NB4 (cell line): ENCODE data around the gene UGT1A6.
"Not testable (repeated sequence)": the region's sequence is repeated elsewhere in the genome, so short reads cannot be mapped to it uniquely, and the experiment has no call there.

Experiments used
- DNase-seq: peaks from one replicate; pipeline ENCODE4 v3.0.0; 2010; ENCODE audit warnings: low read depth
- H3K4me3 ChIP-seq: one replicate; pipeline ENCODE4 v1.5.1; 2011; ENCODE audit warnings: mild to moderate bottlenecking, low read depth, low read length, moderate library complexity
- CTCF ChIP-seq: IDR thresholded peaks from one replicate; pipeline ENCODE4 v1.5.1; 2012; ENCODE audit warnings: low read depth, low read length
- MAX ChIP-seq: IDR thresholded peaks from 2 replicates; pipeline ENCODE4 v1.6.1; 2011; ENCODE audit warnings: low read depth, low read length
- MYC ChIP-seq: IDR thresholded peaks from 2 replicates; pipeline ENCODE4 v1.6.1; 2011; ENCODE audit warnings: low read depth, low read length
- POLR2A ChIP-seq: IDR thresholded peaks from 2 replicates; pipeline ENCODE4 v1.6.1; 2011; ENCODE audit warnings: mild to moderate bottlenecking; ENCODE audit not compliant: insufficient read length; ENCODE audit errors: extremely low read depth

Gene UGT1A6

GRCh38 chr2:233692648-233693047 is at the start of gene UGT1A6:
UGT1A6 (plus strand) TSS chr2:233692890; CDS start chr2:233693005, 115 bp downstream.
- TF ChIP-seq MAX = no peak
- no peak for TF ChIP-seq POLR2A
- TF ChIP-seq CTCF = no peak
- no peak for TF ChIP-seq MYC
- no peak for DNase-seq

GRCh38 chr2:233643128-233643527 is 49.6 kb upstream of the UGT1A6 start:
- TF ChIP-seq POLR2A = no peak
- no peak for TF ChIP-seq MYC
- TF ChIP-seq CTCF = peak; percentile 34
- DNase-seq = peak; percentile 35
- no peak overlapping the region for H3K4me3 ChIP-seq

More at GRCh38 chr2:233692648-233693047, at the start of gene UGT1A6:
- no peak within 1 kb of the TSS for H3K4me3 ChIP-seq

GRCh38 chr2:233646033-233646432 is 46.7 kb upstream of the UGT1A6 start:
- H3K4me3 ChIP-seq, DNase-seq: not testable (repeated sequence)

- DNase-seq = no peak
- no peak for TF ChIP-seq CTCF
- TF ChIP-seq MAX = no peak
- no peak for TF ChIP-seq POLR2A
- TF ChIP-seq MYC = no peak
These were observed 41.7 kb upstream of the UGT1A6 start for GRCh38 chr2:233650981-233651380.

GRCh38 chr2:233651430-233651829 is 41.3 kb upstream of the UGT1A6 start:
- no peak for TF ChIP-seq CTCF
- DNase-seq = no peak
- no peak overlapping the region for H3K4me3 ChIP-seq

More at GRCh38 chr2:233650981-233651380, 41.7 kb upstream of the UGT1A6 start:
- H3K4me3 ChIP-seq = no peak overlapping the region

- H3K4me3 ChIP-seq = no peak overlapping the region
- no peak for TF ChIP-seq MAX
- TF ChIP-seq CTCF = no peak
- TF ChIP-seq POLR2A = no peak
- no peak for TF ChIP-seq MYC
- DNase-seq = peak; percentile 17
These were observed 38.2 kb upstream of the UGT1A6 start for GRCh38 chr2:233654501-233654900.

- TF ChIP-seq MAX = no peak
- no peak for TF ChIP-seq CTCF
- no peak for TF ChIP-seq POLR2A
- no peak for TF ChIP-seq MYC
- no peak overlapping the region for H3K4me3 ChIP-seq
These were observed 37.6 kb upstream of the UGT1A6 start for GRCh38 chr2:233655043-233655442.

GRCh38 chr2:233655943-233656342 is 36.7 kb upstream of the UGT1A6 start:
- not testable (repeated sequence) for H3K4me3 ChIP-seq, DNase-seq

More at GRCh38 chr2:233655043-233655442, 37.6 kb upstream of the UGT1A6 start:
- DNase-seq = no peak
